Frontal cortex (tissue), 4 donors: ENCODE results near the gene GCNA. TPM values are rescaled to one million over a fixed set of nuclear protein-coding genes. Genes with fewer than 3 reads are reported as not detected.
"Not testable (repeated sequence)": the region's sequence is repeated elsewhere in the genome, so short reads cannot be mapped to it uniquely, and the experiment has no call there.

Experiments
- DNase-seq, 2 donors: peaks; one replicate each; pipeline ENCODE4 v3.0.0; 2012; ENCODE audit warnings: low spot score in 2 of 2
- FAIRE-seq: peaks from 2 replicates; lab custom pipeline; 2012; peaks lifted over from hg19 to GRCh38; lab: Jason Lieb, UNC
- total RNA-seq: library from RNA; depleted of rRNA; stranded (reverse); fragments of >200 nt; gene quantifications from one replicate; pipeline ENCODE4 v1.2.3, GENCODE V29; 2014
- donor health status: control.
- donor health status: control.
- donor health status: control.

Gene GCNA
- total RNA-seq, 1 donor from 2014 or later, result 2.0 TPM

DNA sequence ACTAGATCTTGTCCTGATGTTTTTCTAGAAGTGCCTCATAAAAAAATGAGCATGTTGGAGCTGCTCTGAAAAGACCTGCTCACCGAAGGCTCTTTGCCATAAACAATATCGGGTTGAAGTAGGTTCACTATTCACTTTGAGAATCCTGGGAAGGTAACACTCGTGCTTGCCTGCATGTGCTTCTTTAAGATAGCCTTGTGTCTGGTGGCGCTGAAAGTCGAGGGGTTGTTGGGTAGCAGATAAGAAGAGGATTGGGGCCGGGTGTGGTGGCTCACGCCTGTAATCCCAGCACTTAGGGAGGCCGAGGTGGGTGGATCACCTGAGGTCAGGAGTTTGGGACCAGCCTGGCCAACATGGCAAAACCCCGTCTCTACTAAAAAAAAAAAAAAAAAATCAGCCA is 33.5 kb downstream of the GCNA start:
- not testable (repeated sequence) for FAIRE-seq, DNase-seq

GRCh38 chrX:71612256-71612655 is 34.0 kb downstream of the GCNA start:
- no peak for DNase-seq
- FAIRE-seq, result no peak

GRCh38 chrX:71615056-71615455 is 36.8 kb downstream of the GCNA start:
- FAIRE-seq (no peak), DNase-seq (no peak)

- no peak for FAIRE-seq
- DNase-seq, result no peak
Measured at GRCh38 chrX:71615954-71616353, 37.7 kb downstream of the GCNA start.

GRCh38 chrX:71616672-71617529 is 38.7 kb downstream of the GCNA start:
- DNase-seq (no peak), FAIRE-seq (no peak)

DNA sequence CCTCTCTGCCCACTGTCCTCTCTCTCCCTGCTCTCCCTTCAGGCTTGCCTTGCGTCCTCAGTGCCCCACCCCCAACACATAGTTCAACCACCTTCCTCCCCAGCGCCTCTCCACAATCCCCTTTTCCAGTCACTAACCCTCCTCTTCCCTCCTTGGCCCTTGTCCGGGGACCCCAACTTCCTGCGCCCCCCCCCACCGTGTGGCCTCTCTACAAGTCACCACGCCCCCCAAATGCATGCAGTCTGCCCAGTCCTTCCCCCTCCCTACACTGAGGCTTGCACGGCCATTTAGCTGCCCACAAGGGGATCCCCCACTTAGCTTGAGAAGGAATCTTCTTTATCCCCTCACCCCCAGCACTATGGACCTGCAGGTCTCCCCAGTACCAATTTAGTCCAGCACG is 39.5 kb downstream of the GCNA start:
- no peak for FAIRE-seq

GRCh38 chrX:71618303-71618721 is 40.1 kb downstream of the GCNA start, which contains the start of gene CXCR3:
TSS of gene CXCR3 (minus strand) at chrX:71618511. CDS start at chrX:71618449, 62 bp downstream.
- no peak for DNase-seq
- no peak for FAIRE-seq

More for the DNA sequence above, 39.5 kb downstream of the GCNA start:
- DNase-seq, result no peak

GRCh38 chrX:71618787-71619186 is 40.5 kb downstream of the GCNA start:
- DNase-seq, result no peak
- FAIRE-seq, result no peak

GRCh38 chrX:71619193-71619592 is 41.0 kb downstream of the GCNA start:
- DNase-seq (no peak), FAIRE-seq (no peak)

GRCh38 chrX:71619986-71620385 is 41.7 kb downstream of the GCNA start:
- DNase-seq, result no peak
- no peak for FAIRE-seq

DNA sequence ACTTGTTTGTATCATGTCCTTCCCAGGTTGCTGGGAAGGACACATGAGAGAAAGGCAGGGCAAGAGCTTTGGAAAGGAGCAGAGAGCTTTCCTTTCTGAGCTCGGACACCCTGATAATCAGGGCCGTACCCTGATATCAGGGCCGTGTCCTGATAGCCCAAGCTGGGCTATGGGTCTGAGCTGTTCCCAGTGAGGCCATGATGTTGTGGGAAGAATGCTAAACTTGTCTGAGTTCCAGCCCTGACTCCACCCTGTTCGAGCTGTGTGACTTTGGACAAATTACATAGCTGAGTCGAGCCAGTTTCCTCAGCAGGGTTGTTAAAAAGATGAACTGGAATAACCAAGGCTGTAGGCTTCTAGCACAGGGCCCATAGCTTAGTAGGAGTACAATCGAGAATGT is 43.4 kb downstream of the GCNA start:
- DNase-seq (no peak), FAIRE-seq (no peak)

GRCh38 chrX:71622032-71622575 is 43.9 kb downstream of the GCNA start:
- DNase-seq, result no peak
- no peak for FAIRE-seq

DNA sequence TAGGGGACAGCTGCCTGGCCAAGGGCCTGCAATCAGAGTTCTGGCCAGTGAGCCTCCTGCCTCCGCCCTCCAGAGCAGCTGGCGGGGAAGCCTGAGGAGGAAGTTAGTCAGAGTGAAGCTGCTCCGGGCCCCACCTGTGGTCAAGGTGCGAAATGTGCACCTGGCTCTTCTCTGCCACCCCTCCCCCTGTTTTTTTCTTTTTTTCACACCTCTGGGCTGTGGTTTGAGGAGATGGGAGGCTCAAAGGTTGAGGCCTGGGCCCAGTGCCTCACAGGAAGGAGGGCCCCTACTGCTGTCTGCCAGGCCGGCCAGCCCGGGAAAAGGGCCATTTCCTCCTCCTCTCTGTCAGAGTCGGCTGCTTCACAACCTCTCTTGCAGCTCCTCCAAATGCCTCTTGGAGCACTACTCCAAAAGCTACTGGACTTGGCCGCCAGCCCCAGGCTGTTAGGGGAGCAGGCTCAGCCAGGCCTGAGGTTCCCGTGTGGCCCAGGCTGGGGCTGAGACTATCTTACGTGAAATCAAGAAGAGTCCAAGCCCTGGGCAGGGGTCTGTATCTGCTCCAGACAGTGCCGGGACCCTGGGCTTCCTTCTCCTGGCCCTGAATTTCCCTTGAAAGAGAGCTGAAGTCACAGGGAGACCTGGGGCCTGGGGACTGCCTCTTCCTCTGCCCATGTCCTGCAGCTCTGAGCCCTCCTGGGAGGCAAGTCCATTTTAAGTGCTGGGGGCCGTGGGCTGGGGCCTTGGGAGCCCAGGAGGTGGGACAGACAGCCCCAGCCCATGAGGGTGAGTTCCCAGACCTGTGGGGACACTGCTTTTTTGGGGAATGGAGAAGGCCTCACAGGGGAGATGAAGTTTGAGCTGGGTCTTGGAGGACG is 44.6 kb downstream of the GCNA start:
- peak in 1 of 2 donors; percentile 62 for DNase-seq
- no peak for FAIRE-seq

- FAIRE-seq, result no peak
Measured at GRCh38 chrX:71623714-71624113, 45.5 kb downstream of the GCNA start.

DNA sequence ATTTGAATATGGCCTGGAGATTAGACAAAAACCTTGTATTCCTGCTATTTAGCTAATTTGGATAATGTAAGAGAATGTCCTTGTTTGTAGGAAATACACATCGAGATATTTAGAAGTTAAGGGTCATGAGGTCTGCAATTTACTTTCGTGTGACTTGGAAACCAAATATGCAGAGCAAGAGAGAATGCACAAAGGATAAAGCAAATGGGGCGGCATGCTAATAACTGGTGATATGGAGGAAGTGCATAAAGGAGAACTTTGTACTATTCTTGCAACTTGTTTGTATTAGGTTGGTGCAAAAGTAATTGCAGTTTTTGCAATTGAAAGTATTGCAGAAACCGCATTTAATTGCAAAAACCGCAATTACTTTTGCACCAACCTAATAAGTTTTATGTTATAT is 47.2 kb downstream of the GCNA start:
- no peak for DNase-seq
- no peak for FAIRE-seq

More at GRCh38 chrX:71623714-71624113, 45.5 kb downstream of the GCNA start:
- no peak for DNase-seq

DNA sequence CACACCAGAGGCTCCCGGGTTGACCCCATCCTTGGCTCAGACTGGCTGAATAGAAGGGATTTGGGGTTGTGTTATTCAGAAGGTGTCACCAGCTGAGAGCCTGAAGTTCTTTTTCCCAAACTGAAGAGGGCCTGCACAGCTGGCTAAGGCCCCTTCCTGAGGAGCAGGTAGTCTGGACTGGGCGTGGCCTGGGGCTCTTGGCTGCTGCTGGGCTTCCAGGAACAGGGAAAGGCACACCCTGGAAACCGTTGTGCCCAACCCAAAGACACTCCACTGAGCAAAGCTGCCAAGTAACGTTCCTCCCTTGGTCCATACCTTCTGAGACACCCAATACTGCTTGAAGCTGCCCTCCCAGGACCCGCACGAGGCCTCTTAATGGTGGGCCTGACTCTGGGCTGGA is 48.3 kb downstream of the GCNA start:
- FAIRE-seq (no peak), DNase-seq (no peak)

DNA sequence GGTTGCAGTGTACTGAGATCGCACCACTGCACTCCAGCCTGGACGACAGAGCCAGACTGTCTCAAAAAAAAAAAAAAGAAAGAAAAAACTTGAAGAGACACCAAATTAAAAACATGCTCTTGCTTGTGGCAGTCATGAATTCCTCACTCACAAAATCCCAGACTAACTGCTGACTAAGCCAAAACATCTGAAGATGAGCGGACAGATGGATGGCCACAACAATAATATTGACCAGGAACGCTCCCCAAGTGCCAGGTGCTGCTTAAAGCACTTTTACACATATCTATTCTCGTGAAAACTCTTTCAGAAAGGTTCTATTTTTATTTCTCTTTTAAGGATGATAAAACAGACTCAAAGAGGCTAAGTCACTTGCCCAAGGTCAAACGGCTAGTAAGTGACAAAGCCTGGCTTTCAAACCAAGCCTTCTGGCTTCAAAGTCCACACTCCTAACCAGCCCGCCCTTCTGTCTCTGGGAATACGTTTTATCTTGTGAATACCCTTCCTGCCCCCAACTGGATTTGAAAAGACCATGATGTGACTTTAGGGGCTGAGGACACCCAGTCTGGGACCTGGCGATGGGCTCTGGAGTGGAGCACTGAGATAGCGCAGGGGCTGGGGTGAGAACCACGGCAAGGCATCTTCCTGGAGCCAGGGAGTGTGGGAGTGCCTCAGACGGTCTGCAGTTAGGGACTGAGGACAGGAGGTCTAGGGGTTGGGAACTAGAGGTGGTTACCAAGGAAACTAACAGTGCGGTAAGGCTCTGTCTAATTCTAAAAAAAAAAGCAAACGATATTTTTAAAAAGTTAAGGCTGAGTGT is 49.6 kb downstream of the GCNA start:
- DNase-seq (no peak), FAIRE-seq (no peak)

DNA sequence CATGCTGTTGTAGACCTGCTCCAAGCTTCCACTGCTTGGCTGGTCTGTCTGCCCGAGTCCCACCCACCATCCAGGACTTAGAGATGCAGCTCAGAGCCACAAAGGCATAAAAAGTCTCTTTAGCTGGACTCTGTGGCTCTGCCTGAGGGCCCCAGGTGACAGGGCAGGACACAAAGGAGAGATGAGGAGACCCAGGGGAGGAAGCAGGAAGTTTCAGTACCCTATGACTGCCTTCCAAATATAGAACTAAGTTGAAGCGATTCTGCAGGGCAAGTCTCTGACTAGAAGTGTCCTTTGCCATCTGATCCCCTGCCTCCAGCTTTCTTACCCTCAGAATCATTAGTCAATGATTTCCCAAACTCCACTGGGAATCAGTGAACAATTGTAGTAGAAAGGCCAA is 51.2 kb downstream of the GCNA start:
- FAIRE-seq, result no peak
- no peak for DNase-seq

DNA sequence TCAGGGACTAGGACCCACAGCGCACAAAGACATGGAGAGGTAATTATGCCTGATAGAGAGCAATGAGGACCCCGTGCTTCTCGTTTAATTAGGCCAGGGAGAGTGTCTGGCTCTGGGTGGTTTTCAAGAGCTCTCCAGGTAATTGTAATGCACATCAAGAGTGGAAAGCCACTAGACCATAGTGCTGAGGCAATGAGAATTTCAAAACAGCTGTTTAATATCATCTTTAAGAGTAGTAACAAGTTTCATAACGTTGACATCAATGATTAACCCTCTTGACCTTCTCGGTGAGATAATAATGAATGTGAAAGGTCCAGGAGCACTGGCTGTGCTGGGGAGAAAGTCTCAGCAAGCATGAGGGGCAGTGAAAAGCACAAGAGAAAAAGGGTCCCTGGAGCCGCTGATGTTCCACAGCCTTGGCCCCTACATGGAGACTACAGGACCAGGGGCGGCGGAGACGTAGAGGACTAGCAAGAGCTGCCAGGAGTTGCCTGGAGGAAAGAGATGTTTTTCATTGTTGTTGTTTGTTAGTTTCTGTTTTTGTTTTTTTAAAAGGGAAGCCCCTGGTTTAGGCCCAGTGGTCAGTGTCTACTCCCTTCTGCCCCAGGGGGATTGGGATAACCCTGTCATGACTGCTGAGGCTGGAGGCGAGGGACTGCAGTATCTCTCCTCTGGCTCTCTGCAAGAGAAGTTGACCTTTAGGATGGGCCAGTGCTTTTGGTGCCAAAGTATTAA is 54.9 kb downstream of the GCNA start:
- FAIRE-seq, result no peak
- DNase-seq, result no peak
